Fibroblast of skin of right biceps (primary cell): ENCODE results near the gene CLDN10.

Experiments used
- DNase-seq: peaks from one replicate; pipeline ENCODE4 v3.0.0-alpha.2; 2013

The CLDN10 gene

DNA sequence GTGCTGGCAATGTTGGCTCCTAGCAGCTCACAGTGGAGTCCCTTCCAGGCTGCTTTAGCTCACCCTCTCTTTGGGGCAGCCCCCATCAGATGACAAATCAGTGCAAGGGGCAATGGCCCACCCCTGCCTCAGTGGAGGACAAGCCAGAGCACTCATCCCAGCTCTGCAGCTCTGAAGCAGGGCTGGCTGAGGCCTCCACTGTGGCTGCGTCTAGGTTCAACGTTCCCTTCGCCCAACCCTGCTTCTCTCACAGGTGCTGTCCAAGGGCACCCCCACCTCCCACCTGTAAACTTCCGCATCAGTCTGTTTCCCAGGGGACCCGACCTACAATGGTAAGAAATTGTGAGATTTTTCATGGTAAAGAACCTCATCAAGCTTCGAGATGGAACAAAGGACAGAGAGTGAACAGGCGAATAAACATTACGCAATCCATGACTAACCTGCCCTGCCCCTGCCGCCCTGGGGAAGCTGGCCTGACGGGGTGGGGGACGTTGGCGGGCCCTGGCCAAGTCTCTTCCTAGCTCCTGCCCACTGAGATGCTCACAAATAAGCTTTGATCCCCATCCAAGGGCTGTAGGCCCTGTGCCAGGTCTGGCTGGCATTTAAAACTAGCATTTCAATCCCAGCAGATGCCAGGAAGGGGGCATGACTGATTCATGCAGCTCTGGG, 51.5 kb downstream of the CLDN10 start:
- DNase-seq = no peak

DNA sequence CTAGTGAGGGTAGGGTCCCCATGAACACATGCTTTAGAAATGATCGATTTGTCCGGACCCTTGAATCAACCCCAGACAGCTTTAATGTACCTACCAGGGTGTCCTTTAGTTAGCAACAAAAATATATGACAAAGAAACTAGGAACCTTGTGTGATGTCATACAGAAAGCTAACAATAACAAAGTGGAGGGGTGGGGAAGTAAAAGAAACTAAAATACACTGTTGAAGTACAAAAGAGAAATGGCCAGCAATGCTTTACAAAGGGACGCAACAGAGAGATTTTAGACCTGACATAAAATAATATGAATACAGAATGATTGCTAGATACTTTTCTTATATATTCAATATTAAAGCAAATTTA, 52.0 kb downstream of the CLDN10 start:
- DNase-seq = no peak

- DNase-seq = no peak
Measured at GRCh38 chr13:95605448-95606125, 53.1 kb downstream of the CLDN10 start.

- peak; percentile 38 for DNase-seq
Measured at GRCh38 chr13:95607366-95607765, 54.8 kb downstream of the CLDN10 start.

DNA sequence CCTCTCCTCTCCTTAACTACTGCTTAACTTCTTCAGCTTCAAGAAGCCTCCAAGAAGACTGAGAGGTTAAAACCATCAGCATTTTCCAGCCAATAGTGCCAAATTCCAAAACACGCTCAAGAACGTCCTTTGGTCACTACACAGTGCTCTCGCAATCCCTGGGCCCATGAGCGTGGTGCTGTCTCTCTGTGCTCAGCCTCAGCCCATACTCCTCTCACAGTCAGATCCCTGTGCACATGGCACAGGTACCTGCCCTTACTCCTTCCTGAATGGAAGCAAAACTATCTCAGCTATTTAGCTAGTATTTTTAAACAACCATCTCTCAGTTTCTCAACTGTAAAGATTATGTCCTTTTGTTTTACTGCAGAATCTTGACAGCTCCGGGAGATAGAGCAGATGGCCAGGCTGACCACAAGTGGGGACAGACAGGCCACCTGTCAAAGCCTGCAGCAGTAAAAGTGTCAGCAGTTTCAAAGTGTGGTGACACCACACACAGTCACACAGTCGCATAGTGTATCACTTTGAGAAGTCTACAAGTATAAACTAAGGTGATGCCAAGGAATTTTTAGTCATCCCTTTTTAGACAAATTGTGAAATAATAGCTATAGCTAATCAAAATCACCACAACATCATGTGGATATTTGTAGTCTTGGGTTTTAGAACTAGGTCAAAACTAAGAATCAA, 56.3 kb downstream of the CLDN10 start:
- DNase-seq = no peak

GRCh38 chr13:95614641-95615245, 62.2 kb downstream of the CLDN10 start:
- no peak for DNase-seq

- DNase-seq = no peak
Measured at GRCh38 chr13:95615539-95615938, 63.0 kb downstream of the CLDN10 start.

DNA sequence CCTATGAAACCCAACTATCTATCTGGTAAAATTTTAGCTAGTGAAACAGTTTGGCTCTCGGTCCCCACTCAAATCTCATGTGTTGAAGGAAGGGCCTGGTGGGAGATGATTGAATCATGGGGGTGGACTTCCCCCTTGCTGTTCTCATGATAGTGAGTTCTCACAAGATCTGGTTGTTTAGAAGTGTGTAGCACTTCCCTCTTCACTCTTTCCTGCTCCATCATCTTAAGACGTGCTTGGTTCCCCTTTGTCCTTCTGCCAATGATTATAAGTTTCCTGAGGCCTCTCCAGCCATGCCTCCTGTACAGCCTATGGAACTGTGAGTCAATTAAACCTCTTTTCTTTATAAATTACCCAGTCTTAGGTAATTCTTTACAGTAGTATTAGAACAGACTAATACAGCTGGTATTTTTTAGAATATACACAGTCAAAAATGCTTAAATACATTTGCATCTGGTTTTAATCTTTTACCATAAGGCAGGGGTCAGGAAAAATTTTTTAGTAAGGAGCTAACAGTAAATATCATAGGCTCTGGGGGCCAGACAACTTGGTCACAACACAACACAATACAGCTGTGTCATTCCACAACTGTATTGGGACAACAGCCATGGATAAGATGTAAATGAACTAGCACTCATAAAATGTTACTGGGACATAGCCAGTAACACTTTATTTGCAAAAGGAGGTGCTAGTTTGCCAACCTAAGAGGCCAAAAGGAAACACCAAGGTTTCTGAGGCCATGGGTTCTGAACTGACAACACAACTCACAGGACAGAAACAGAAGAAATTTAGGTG, 67.7 kb downstream of the CLDN10 start:
- DNase-seq = no peak

GRCh38 chr13:95620825-95621498, 68.4 kb downstream of the CLDN10 start:
- no peak for DNase-seq

DNA sequence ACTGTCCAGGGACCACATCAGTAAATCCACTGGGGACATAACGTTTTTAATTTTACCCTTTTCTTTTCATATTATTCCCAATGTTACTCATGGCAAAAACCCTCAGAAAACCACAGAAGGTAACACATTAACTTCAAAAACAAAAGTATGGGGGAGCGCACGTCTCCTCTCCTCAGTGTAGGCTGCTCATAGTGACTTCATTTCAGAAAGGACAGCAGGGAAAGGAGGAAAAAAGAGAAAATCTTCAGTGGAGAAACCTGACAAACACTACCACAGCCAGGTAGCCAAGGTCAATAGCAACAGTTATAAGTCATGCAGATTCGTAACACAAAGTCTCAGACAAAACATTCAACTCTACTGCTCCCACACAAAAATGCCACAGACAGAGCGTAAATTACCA, 70.6 kb downstream of the CLDN10 start:
- no peak for DNase-seq

DNA sequence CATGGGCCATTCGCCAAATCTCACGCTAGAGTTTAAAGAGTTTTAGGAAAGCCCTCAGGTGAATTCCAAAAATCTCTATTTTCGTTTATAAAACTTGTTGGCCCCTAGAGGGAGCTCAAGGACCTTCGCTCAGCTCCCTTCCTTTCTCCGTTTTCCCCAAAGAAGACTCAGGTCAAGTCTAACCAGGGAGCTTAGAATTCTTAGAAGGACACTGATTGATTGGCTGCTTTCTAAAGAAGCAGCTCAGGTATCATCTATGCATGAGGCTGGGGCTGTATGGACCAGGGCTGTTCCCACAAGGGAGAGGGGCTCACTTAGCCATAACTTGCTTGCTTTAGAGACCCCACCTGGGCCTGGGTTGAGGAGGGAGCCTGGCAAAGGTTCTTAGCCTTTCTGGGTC, 71.5 kb downstream of the CLDN10 start:
- peak; percentile 58 for DNase-seq

GRCh38 chr13:95626768-95627167, 74.2 kb downstream of the CLDN10 start:
- no peak for DNase-seq

DNA sequence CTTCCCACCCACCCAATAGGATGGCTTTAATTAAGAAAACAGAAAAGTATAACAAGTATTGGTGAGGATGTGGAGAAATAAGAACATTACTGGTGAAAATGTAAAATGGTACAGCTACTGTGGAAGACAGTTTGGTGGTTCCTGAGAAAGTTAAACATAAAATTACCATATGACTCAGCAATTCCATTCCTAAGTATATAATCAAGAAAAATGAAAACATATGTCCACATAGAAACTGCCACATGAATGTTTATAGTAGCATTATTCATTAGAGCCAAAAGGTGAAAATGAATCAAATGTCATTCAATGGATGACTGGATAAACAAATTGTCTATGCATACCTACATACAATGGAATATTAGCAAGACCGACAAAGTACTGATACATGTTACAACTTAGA, 75.1 kb downstream of the CLDN10 start:
- peak; percentile 72 for DNase-seq

DNA sequence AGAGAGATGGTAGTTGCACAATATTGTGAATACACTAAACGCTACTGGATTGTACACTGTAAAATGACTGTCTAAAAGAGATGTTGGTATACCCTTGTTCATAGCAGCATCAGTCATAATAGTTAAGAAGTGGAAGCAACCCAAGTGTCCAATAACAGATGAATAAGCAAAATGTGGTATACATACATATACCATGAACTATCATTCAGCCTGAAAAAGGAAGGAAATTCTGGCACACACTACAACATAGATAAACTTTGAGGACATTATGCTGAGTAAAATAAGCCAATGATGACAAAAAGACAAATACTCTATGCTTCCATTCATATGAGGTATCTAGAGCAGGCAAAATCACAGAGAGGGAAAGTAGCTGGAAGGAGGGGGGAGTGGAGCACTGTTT, 76.0 kb downstream of the CLDN10 start:
- DNase-seq = no peak

DNA sequence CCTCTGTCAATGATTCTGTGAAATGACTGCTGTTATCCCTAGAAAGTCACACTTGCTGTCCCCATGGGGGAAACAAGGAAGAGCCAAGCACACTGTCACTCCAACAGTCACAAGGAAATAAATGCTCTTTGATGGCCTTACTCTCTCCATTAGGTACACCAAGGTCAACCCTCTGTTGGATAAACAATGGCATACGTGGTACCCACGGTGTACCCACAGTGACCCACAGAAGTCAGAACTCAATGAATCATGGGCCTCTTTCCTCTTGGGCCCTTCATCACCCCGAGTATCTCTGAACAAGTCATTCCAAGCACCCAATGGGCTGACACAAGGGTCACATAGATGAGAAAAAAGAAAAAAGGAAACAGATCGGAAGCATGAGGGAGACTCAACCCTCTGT, 76.6 kb downstream of the CLDN10 start:
- DNase-seq = no peak
